ENCODE results near the gene EOLA1.
"Not testable (repeated sequence)": the region's sequence is repeated elsewhere in the genome, so short reads cannot be mapped to it uniquely, and the experiment has no call there.

The EOLA1 gene

GRCh38 chrX:149515954-149516602, 24.7 kb upstream of the EOLA1 start:
- DNase-seq: no peak

GRCh38 chrX:149516604-149517003, 24.2 kb upstream of the EOLA1 start:
- DNase-seq: no peak

DNA sequence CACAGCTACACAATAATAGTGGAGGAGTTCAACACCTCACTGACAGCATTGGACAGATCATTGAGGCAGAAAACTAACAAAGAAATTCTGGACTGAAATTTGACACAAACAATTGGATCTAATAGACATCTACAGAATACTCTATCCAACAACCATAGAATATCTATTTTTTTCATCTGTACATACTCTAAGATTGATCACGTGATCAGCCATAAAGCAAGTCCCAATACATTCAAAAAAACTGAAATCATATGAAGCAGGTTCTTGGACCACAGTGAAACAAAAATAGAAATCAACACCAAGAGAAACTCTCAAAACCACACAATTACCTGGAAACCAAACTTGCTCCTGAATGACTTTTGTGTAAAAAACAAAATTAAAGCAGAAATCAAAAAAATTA, 23.5 kb upstream of the EOLA1 start:
- DNase-seq: no peak

DNA sequence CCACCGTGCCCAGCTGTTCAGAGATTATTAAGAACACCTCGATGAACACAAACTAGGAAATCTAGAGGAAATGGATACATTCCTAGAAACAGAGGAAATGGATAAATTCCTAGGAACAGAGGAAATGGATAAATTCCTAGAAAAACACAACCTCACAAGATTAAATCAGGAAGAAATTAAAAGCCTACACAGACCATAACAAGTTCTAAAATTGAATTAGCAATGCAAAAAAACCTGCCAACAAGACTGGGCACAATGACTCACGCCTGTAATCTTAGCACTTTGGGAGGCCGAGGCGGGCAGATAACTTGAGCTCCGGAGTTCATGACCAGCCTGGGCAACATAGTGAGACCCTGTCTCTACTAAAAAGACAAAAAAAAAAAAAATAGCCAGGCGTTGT, 22.6 kb upstream of the EOLA1 start:
- no peak for DNase-seq

DNA sequence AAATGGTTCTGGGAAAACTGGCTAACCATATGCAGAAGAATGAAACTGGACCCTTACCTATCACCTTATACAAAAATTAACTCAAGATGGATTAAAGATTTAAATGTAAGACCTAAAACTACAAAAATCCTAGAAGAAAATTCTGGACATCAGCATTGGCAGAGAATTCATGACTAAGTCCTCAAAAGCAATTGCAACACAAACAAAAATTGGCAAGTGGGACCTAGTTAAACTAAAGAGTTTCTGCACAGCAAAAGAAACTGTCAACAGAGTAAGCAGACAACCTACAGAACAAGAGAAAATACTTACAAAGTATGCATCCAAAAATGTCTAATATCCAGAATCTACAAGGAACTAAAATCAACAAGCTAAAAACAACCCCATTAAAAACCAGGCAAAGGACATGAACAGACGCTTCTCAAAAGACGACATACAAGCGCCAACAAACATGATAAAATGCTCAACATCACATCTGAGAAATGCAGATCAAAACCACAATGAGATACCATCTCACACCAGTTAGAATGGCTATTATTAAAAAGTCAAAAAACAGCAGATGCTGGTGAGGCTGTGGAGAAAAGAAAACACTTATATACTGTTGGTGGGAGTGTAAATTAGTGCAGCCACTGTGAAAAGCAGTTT, 20.1 kb upstream of the EOLA1 start:
- DNase-seq: not testable (repeated sequence)

DNA sequence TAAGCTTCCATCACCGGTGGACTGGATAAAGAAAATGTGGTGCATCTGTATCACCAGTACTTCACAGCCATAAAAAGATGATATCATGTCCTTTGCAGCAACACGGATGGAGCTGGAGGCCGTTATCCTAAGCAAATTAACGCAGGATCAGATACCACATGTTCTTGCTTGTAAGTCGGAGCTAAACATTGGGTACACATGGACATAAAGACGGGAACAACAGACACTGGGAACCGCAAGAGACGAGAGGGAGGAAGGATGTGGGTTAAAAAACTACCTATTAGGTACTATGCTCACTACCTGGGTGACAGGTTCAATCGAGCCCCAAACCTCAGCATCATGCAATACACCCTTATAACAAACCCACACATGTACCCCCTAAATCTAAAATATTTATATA, 19.4 kb upstream of the EOLA1 start:
- DNase-seq: no peak

GRCh38 chrX:149522916-149523315, 17.9 kb upstream of the EOLA1 start:
- DNase-seq: no peak

DNA sequence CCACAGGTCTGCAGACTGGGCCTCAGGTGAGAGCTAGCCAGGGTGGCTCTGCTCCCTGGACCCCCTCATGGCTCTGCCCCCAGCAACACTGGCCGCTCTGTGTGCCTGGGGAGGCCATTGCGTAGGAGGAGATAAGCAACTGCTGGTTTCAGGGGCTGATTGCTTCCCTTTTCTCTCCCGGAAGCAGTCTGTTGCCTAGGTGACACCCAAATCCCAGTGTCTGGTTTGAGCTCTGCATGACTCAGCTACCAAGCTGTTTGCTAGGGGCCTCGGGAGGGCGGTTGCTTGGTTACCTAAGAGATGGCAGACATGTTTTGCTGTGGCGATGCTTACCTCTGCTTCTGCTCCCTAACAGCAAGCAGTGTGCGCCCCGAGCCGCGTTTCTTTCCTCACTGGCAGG, 15.4 kb upstream of the EOLA1 start:
- not testable (repeated sequence) for DNase-seq

DNA sequence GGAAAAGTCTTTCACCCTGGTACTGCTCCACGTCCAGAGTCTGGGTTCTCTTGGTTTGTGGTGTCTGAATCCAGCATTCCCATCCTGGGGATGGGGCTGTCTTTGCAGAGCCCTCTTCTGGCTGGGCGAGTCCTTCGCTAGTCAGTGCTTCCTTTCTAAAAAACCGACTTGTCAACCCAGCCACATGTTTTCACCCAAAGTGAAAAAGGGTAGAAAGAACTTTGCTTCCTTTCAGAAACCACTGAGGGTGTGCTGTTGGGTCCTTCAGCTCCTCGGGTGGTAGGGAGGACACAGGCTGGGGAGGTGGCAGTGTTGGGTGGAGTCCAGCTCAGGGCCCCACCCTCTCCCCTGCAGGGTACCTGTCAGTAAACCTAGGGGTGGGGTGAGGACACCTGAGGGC, 14.9 kb upstream of the EOLA1 start:
- DNase-seq: not testable (repeated sequence)

- DNase-seq: not testable (repeated sequence)
Observed at GRCh38 chrX:149526318-149527033, 14.3 kb upstream of the EOLA1 start.

GRCh38 chrX:149527705-149528104, 13.1 kb upstream of the EOLA1 start:
- DNase-seq: no peak

- DNase-seq: no peak
Observed at GRCh38 chrX:149528381-149528780, 12.4 kb upstream of the EOLA1 start.

DNA sequence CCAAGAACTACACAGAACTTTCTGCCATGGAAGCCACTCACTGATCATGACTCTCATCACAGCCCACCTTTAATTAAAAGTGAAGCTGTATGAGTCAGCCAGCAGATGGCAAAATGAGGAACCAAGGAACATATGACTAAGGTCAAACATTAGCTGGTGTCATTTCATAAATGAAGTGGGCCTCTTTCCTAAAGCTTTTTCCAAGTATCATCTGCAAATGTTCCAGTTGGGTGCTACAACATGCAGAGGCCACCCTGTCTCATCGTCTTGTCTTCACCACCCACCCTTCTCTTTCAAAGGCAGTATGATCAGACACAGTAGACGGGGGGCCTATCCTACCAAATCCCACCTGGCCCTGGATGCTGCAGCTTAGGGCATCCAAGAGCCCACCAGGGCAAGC, 9.2 kb upstream of the EOLA1 start:
- DNase-seq: no peak

GRCh38 chrX:149532868-149533267, 7.9 kb upstream of the EOLA1 start:
- DNase-seq: not testable (repeated sequence)

DNA sequence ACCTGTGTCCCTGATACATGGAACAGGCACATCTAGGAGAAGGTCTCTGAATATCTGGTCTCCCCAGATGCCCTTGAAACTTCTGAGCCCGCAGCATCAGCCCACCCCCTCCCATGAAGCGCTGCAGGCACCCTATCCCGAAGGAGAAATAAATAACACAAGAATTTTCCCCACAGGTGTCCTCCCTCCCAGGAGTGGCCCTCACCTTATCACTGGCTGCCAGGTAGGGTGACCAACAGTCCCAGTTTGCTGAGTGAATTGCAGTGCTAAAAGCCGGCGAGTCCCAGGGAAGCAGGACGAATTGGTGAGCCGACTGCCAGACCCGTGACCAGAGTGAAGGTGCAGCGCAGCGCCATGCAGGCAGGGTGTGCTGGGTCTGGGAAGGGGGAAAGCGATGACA, 6.8 kb upstream of the EOLA1 start:
- DNase-seq: not testable (repeated sequence)

GRCh38 chrX:149534926-149535602, 5.7 kb upstream of the EOLA1 start:
- DNase-seq: not testable (repeated sequence)

GRCh38 chrX:149537474-149537873, 3.3 kb upstream of the EOLA1 start:
- DNase-seq: not testable (repeated sequence)

DNA sequence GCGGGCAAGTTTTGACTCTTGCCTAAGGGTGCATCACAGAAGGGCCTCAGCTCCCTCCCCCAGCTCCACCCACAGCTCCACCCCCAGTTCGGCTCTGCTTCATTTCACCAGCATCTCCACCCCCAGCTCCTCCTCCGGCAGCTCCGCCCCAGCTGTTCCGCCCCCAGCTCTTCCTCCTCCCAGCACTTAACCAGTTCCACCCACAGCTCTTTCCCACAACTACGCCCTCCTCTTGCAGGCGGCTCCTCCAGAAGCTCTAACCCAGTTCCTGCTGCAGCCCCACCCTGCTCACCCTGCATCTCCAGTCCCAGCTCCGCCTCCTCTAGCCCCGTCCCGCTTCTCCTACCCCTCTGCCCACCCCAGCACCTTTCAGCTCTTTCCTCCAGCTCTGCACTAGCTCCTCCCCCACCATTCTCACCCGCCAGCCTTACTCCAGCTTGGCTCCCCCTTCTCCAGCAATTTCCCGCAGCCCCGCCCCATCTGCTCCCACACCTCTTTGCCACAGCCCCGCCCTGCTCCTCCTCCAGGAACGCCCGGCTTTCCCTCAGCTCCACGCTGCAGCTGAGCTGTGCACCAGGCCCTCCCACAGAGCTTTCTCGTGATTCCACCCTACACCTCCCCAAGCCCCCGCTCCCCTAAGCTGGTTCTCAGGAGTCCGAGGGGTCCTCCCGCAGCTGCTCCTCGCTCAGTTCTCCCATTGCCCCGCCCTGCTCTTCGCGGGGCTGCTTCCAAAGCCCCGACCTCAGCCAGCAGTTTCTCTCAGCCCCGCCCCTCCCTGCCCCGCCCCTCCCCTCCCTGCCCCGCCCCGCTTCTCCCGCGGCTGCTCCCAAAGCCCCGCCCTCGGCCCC, 1.3 kb upstream of the EOLA1 start:
- peak; percentile 86 for DNase-seq

GRCh38 chrX:149540131-149540620, 636 bp upstream of the EOLA1 start:
- DNase-seq: no peak

DNA sequence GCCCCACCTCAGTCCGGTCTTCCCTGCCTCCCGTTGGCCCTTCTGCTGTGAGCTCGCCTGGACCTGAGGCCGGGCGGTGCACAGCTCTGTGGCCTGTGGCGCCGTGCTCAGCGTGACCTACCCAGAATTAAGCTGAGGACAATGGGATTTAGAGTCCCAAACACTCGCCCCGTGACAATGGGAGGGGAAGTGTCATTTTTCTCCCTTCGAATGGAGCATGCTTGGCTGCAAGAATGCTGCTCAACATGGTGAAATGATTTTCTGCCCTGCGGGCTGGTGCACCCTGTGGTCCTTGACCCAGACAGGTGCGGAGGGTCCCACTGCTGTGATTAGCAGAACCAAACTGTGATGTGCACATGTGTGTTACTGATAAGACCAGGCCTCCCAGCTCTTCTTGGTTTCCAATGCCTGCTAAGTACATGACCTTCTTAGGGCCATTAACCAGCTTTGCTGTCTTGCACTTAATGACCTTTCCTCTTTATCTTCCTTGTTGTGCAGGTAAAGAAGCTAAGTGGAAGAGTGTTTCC, 772 bp downstream of the EOLA1 start:
- no peak for DNase-seq

- not testable (repeated sequence) for DNase-seq
Observed at GRCh38 chrX:149545545-149546543, 5.0 kb downstream of the EOLA1 start.

Data from retina (tissue), 1 donor.